Measurements from ENCODE around the gene VPREB1.
A peak's percentile ranks its signal among the peaks of the same experiment; 100 is the strongest.
"Not testable (repeated sequence)": the region's sequence is repeated elsewhere in the genome, so short reads cannot be mapped to it uniquely, and the experiment has no call there.

Gene VPREB1

DNA sequence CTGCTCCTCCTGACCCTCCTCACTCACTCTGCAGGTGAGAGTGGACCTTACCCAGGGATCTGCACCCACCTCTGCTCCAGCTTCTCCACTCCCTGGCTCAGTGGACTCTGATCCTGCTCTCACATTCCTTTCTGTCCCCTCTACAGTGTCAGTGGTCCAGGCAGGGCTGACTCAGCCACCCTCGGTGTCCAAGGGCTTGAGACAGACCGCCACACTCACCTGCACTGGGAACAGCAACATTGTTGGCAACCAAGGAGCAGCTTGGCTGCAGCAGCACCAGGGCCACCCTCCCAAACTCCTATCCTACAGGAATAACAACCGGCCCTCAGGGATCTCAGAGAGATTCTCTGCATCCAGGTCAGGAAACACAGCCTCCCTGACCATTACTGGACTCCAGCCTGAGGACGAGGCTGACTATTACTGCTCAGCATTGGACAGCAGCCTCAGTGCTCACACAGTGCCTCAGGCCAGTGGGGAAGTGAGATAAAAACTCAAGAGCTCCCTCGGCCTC, 29.7 kb upstream of the VPREB1 start:
- no peak for DNase-seq (ENCODE audit: low spot score)

GRCh38 chr22:22215659-22216449, 28.7 kb upstream of the VPREB1 start:
- no peak for DNase-seq (ENCODE audit: low spot score)

GRCh38 chr22:22216450-22216959, 28.1 kb upstream of the VPREB1 start:
- DNase-seq (ENCODE audit: low spot score): no peak

GRCh38 chr22:22218302-22218701, 26.3 kb upstream of the VPREB1 start:
- DNase-seq (ENCODE audit: low spot score): no peak

DNA sequence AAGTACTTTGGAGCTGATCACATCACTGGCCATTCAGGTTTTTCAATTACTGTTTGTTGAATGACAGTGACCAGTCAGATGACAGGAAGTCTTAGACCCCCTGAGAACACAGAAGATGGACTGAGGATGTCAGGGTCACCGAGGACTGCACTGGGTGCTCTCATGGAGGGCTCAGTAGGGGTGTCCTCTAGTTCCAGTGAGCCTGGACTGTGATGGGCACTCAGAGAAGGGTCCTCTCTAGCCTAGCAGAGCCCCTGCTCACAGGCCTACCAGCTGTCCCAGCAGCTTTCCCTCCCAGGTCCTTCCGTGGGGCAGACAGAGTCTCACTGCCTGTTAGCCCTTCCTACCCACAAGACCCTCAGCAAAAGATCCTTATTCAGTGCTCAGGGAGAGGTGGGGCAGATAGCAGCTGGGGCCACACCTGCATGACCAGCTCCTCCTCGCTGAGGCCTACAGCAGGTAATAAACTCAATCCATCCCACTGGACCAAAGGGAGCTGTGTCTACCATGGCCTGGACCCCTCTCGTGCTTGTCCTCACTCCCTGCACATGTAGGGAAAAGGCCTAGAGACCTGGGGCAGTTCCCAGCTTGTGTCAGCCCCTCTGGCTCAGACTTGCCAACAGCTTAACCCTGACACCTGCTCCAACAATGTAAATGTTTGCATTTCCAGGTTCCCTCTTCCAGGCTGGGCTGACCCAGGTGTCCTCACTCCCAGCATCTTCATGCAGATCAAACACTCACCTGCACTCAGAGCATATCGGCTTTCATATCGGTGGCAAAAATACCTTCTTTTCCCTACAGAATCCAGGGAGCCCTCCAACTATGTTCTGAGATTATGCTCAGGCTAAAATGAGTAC, 25.2 kb upstream of the VPREB1 start:
- no peak for DNase-seq (ENCODE audit: low spot score)

DNA sequence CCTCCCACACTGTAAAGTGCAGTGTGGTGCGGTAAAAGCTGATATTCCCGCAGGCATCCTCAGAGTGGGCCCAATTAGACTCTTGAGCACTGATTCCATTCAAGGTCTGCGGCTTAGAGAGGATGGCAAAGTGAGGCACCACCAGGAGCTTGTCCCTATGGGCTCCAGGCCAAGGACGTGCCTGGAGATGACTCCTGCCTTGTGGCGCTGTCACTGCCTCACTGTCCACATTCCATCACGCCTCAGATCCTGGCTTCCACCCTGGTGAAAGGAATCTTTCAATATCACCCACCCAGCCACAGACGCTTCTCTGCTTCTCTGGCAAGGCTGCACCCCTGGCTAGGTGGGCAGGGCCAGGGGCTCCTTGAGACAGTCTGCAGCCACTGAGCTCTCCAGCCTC, 23.5 kb upstream of the VPREB1 start:
- DNase-seq (ENCODE audit: low spot score): not testable (repeated sequence)

DNA sequence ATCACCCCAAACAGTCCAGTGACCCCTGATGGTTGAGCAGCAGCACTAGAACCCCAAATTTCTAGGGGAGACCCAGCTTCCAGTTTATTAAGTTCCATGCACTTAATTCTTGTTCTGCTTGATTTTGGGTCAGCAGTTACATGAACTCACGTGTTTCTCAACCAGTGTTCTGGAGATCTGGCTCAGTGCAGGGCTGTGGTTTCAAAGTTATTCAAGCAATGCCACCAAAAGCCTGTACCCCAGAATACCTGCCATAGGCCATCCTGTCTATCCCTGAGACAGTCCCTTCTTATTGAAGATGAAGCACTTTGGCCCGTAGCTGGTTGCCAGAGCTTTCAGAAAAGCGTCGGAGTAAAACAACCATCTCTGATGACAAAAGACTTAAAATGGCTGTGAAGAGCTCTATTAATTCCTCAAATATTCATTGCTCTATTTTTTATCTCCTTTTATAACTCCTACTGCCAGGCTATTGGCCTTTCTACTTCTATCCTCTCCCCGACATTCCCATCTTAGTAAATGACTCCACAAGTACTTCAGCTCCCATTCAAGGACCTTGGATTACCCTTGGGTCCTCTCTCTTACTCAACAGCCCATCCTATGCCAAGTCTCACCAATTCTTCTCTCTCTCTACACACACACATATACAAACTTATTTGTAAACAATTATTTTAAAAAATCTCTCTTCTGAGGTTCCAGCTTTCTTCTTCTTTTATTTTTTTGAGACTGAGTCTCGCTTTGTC, 18.0 kb upstream of the VPREB1 start:
- DNase-seq (ENCODE audit: low spot score): no peak

DNA sequence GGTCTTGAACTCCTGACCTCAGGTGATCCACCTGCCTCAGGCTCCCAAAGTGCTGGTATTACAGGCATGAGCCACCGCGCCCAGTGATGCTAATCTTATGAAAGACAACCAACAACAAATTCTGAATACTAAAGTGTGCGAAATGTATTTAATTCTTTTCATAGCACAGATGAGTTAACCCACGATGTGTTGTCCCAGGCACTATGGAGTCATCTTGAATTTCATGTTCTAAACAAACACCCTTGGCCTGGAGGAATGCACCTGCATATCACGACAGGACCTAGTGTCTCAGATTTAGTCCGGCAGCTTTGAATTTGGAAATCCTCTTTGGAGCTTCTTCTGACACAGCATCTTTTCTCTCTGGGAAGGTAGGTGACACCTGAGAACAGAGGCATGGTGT, 16.2 kb upstream of the VPREB1 start:
- DNase-seq (ENCODE audit: low spot score): no peak

GRCh38 chr22:22228921-22229320, 15.7 kb upstream of the VPREB1 start:
- no peak for DNase-seq (ENCODE audit: low spot score)

- no peak for DNase-seq (ENCODE audit: low spot score)
Measured at GRCh38 chr22:22229683-22230420, 14.7 kb upstream of the VPREB1 start.

- no peak for DNase-seq (ENCODE audit: low spot score)
Measured at GRCh38 chr22:22230438-22230837, 14.1 kb upstream of the VPREB1 start.

DNA sequence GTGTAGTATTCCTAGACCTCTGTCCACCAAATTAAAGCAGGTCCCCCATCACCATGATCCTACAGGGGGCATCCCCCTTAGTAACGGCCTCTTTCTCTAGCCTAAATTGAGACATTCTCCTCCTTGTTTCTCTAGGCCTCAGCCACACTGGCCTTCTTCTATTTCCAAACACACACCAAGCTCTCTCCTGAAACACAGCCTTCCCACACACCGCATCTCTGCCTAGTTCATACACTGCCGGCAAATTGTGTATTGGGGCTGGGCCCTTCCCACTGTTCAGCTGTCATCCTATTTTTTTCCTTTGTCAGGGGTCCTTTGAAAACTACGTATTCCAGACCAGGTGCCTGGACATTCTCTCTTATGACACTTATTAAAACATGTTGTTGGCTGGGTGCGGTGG, 11.5 kb upstream of the VPREB1 start:
- DNase-seq (ENCODE audit: low spot score): no peak

- DNase-seq (ENCODE audit: low spot score): peak; percentile 56
Measured at GRCh38 chr22:22235558-22235957, 9.0 kb upstream of the VPREB1 start.

- DNase-seq (ENCODE audit: low spot score): no peak
Measured at GRCh38 chr22:22237521-22237920, 7.1 kb upstream of the VPREB1 start.

- DNase-seq (ENCODE audit: low spot score): no peak
Measured at GRCh38 chr22:22239311-22239939, 5.2 kb upstream of the VPREB1 start.

- DNase-seq (ENCODE audit: low spot score): no peak
Measured at GRCh38 chr22:22241554-22241898, 3.1 kb upstream of the VPREB1 start.

DNA sequence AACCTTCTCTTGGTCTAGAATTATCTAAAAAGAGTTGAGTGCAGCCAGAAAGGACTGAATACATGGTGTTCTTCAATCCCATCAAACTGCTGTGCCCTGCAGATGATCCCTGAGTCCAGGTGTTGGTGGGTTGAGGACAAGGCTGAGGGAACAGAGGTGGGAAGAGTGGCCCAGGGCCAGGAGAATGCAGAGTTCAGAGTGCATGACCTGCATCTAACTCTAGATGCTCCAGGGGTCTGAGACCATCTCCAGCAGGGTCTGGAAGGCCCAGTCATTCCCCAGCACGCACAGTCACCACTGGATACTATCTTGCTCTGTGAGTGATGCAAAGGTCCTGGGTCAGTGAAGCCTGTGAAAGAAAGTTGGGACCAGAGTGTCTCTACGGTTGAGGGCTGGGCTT, 2.1 kb upstream of the VPREB1 start:
- DNase-seq (ENCODE audit: low spot score): no peak

GRCh38 chr22:22243033-22243680, 1.4 kb upstream of the VPREB1 start:
- no peak for DNase-seq (ENCODE audit: low spot score)

GRCh38 chr22:22245256-22245909, 797 bp downstream of the VPREB1 start:
- no peak for DNase-seq (ENCODE audit: low spot score)

GRCh38 chr22:22245935-22246525, 1.4 kb downstream of the VPREB1 start:
- no peak for DNase-seq (ENCODE audit: low spot score)
